Ishikawa (cell line): Measurements from ENCODE around the gene SLC25A47.

Experiments used
- CEBPB ChIP-seq: IDR thresholded peaks from 2 replicates; pipeline ENCODE4 v1.6.1; 2012
- CREB1 ChIP-seq: IDR thresholded peaks from 2 replicates; pipeline ENCODE4 v1.6.1; 2012; ENCODE audit warnings: low read depth
- EGR1 ChIP-seq: IDR thresholded peaks from 2 replicates; pipeline ENCODE4 v1.6.1; 2012
- EP300 ChIP-seq: IDR thresholded peaks from 2 replicates; pipeline ENCODE4 v1.6.1; 2012; ENCODE audit warnings: borderline replicate concordance
- FOXM1 ChIP-seq: IDR thresholded peaks from 2 replicates; pipeline ENCODE4 v1.6.1; 2012; ENCODE audit warnings: low read depth, borderline replicate concordance
- MAX ChIP-seq: IDR thresholded peaks from 2 replicates; pipeline ENCODE4 v1.6.1; 2012
- NFIC ChIP-seq: IDR thresholded peaks from 2 replicates; pipeline ENCODE4 v1.6.1; 2012
- RAD21 ChIP-seq: IDR thresholded peaks from 2 replicates; pipeline ENCODE4 v1.6.1; 2012; ENCODE audit warnings: low read depth
- REST ChIP-seq: IDR thresholded peaks from 2 replicates; pipeline ENCODE4 v1.6.1; 2012; ENCODE audit warnings: low read depth, mild to moderate bottlenecking
- TAF1 ChIP-seq: IDR thresholded peaks from 2 replicates; pipeline ENCODE4 v1.6.1; 2012; ENCODE audit warnings: low read depth, mild to moderate bottlenecking
- TCF12 ChIP-seq: IDR thresholded peaks from 2 replicates; pipeline ENCODE4 v1.6.1; 2012; ENCODE audit warnings: low read depth
- TEAD4 ChIP-seq: IDR thresholded peaks from 2 replicates; pipeline ENCODE4 v1.6.1; 2012
- USF1 ChIP-seq: IDR thresholded peaks from 2 replicates; pipeline ENCODE4 v1.6.1; 2012
- YY1 ChIP-seq: IDR thresholded peaks from 2 replicates; pipeline ENCODE4 v1.6.1; 2012; ENCODE audit warnings: low read depth
- ZBTB7A ChIP-seq: IDR thresholded peaks from 2 replicates; pipeline ENCODE4 v1.6.1; 2012; ENCODE audit warnings: low read depth

The SLC25A47 gene

GRCh38 chr14:100321473-100322137, 1.5 kb upstream of the SLC25A47 start:
- TF ChIP-seq TCF12 = no peak
- no peak for TF ChIP-seq NFIC
- no peak for TF ChIP-seq TEAD4
- no peak for TF ChIP-seq EP300
- no peak for TF ChIP-seq ZBTB7A
- no peak for TF ChIP-seq YY1
- no peak for TF ChIP-seq CREB1
- no peak for TF ChIP-seq USF1
- no peak for TF ChIP-seq CEBPB
- no peak for TF ChIP-seq REST
- no peak for TF ChIP-seq RAD21
- no peak for TF ChIP-seq MAX
- no peak for TF ChIP-seq EGR1
- TF ChIP-seq FOXM1 = no peak
- TF ChIP-seq TAF1 = no peak

- TF ChIP-seq NFIC (no peak), EP300 (no peak), TEAD4 (no peak), REST (no peak), FOXM1 (no peak), MAX (no peak)
Measured at GRCh38 chr14:100322138-100322957, 791 bp upstream of the SLC25A47 start.

GRCh38 chr14:100323942-100324307, 786 bp downstream of the SLC25A47 start:
- TF ChIP-seq MAX = no peak
- TF ChIP-seq TCF12 = no peak
- TF ChIP-seq EGR1 = no peak
- TF ChIP-seq EP300 = no peak
- no peak for TF ChIP-seq REST
- no peak for TF ChIP-seq USF1
- TF ChIP-seq YY1 = no peak
- no peak for TF ChIP-seq CEBPB
- TF ChIP-seq ZBTB7A = no peak
- TF ChIP-seq TEAD4 = no peak
- no peak for TF ChIP-seq NFIC
- no peak for TF ChIP-seq CREB1
- no peak for TF ChIP-seq TAF1
- TF ChIP-seq FOXM1 = no peak
- TF ChIP-seq RAD21 = no peak

GRCh38 chr14:100325231-100325632, 2.1 kb downstream of the SLC25A47 start:
- TF ChIP-seq MAX (no peak), YY1 (no peak), TAF1 (no peak), REST (no peak), TEAD4 (no peak), TCF12 (no peak), FOXM1 (no peak), EGR1 (no peak), RAD21 (no peak), CEBPB (no peak), CREB1 (no peak), USF1 (no peak), NFIC (no peak), EP300 (no peak), ZBTB7A (no peak)
